Mesendoderm (in vitro differentiated cells): Measurements from ENCODE around the gene PIM3.

Source experiments
- DNase-seq: peaks from one replicate; pipeline ENCODE4 v3.0.0; 2013
- H2AK5ac ChIP-seq: 2 replicates; pipeline ENCODE4 v1.6.1; 2013; ENCODE audit warnings: low read length, inconsistent platforms
- H2BK120ac ChIP-seq: 2 replicates; pipeline ENCODE4 v1.6.1; 2013; ENCODE audit warnings: low read depth, mild to moderate bottlenecking, low read length, moderate library complexity, mixed read lengths
- H2BK15ac ChIP-seq: replicated peaks from 2 replicates; pipeline ENCODE4 v1.6.1; 2013; ENCODE audit warnings: low read depth, mild to moderate bottlenecking, moderate library complexity
- H2BK5ac ChIP-seq: 2 replicates; pipeline ENCODE4 v1.6.1; 2013; ENCODE audit warnings: low read length, inconsistent platforms
- H3K18ac ChIP-seq: 2 replicates; pipeline ENCODE4 v1.6.1; 2013; ENCODE audit warnings: mild to moderate bottlenecking, low read length, mixed read lengths
- H3K23ac ChIP-seq: one replicate; pipeline ENCODE4 v1.6.1; 2013; ENCODE audit warnings: low read length
- H3K27ac ChIP-seq: 2 replicates; pipeline ENCODE4 v1.5.1; 2013; ENCODE audit warnings: low read depth, mild to moderate bottlenecking, inconsistent platforms, low read length, moderate library complexity
- H3K27me3 ChIP-seq: 2 replicates; pipeline ENCODE4 v1.6.1; 2013; ENCODE audit warnings: low read length, control low read depth, mild to moderate bottlenecking, inconsistent platforms; ENCODE audit not compliant: insufficient read depth, poor library complexity
- H3K36me3 ChIP-seq: 2 replicates; pipeline ENCODE4 v1.6.1; 2013; ENCODE audit warnings: low read length, inconsistent platforms; ENCODE audit not compliant: control insufficient read depth, insufficient read depth
- H3K4ac ChIP-seq: one replicate; pipeline ENCODE4 v1.6.1; 2013; ENCODE audit warnings: low read depth, mild to moderate bottlenecking, low read length, moderate library complexity
- H3K4me1 ChIP-seq: 2 replicates; pipeline ENCODE4 v1.6.1; 2013; ENCODE audit warnings: low read depth, low read length, inconsistent platforms; ENCODE audit not compliant: control insufficient read depth
- H3K4me2 ChIP-seq: 2 replicates; pipeline ENCODE4 v1.6.1; 2013; ENCODE audit warnings: low read length
- H3K4me3 ChIP-seq: 2 replicates; pipeline ENCODE4 v1.5.1; 2013; ENCODE audit warnings: mild to moderate bottlenecking, low read length
- H3K56ac ChIP-seq: one replicate; pipeline ENCODE4 v1.6.1; 2013; ENCODE audit warnings: low read length
- H3K79me1 ChIP-seq: 2 replicates; pipeline ENCODE4 v1.6.1; 2013; ENCODE audit warnings: low read length, inconsistent platforms
- H3K79me2 ChIP-seq: 2 replicates; pipeline ENCODE4 v1.6.1; 2013; ENCODE audit warnings: mild to moderate bottlenecking, low read length; ENCODE audit not compliant: control insufficient read depth, insufficient read depth
- H3K9ac ChIP-seq: 2 replicates; pipeline ENCODE4 v1.6.1; 2013; ENCODE audit warnings: low read length, inconsistent platforms
- H4K5ac ChIP-seq: one replicate; pipeline ENCODE4 v1.6.1; 2013; ENCODE audit warnings: low read length
- H4K8ac ChIP-seq: one replicate; pipeline ENCODE4 v1.6.1; 2013; ENCODE audit warnings: low read depth, mild to moderate bottlenecking, control low read depth, low read length, moderate library complexity
- WGBS: extraction: QIAGEN DNeasy Blood & Tissue Kit; methylation state at CpG from one replicate; pipeline ENCODE4 v1.1.7; 2013; ENCODE audit warnings: low lambda C conversion rate, missing lambda C conversion rate; ENCODE audit not compliant: insufficient coverage; ENCODE audit errors: extremely low coverage; 5-methylcytosine and 5-hydroxymethylcytosine counted together

Gene PIM3

GRCh38 chr22:49929211-49929979 is 31.2 kb upstream of the PIM3 start:
- Histone ChIP-seq H3K23ac (no peak overlapping the region), H2AK5ac (no peak overlapping the region), H3K4me2 (no peak overlapping the region), H3K18ac (no peak overlapping the region), H3K36me3 (no peaks in the 10 kb centered on the region), H3K4me1 (no peaks in the 10 kb centered on the region), H3K4ac (no peak overlapping the region), H3K79me2 (no peaks in the 10 kb centered on the region), H2BK120ac (no peak overlapping the region), H3K27ac (no peak overlapping the region), H2BK15ac (no peak overlapping the region), H3K27me3 (no peaks in the 10 kb centered on the region), H4K8ac (no peak overlapping the region), H3K79me1 (no peaks in the 10 kb centered on the region), H3K4me3 (no peak overlapping the region), H2BK5ac (no peak overlapping the region), H3K9ac (no peak overlapping the region), H3K56ac (no peak overlapping the region), H4K5ac (no peak overlapping the region)
- no peak for DNase-seq
- WGBS: no CpG with 5 or more reads among the region's 75 CpGs

DNA sequence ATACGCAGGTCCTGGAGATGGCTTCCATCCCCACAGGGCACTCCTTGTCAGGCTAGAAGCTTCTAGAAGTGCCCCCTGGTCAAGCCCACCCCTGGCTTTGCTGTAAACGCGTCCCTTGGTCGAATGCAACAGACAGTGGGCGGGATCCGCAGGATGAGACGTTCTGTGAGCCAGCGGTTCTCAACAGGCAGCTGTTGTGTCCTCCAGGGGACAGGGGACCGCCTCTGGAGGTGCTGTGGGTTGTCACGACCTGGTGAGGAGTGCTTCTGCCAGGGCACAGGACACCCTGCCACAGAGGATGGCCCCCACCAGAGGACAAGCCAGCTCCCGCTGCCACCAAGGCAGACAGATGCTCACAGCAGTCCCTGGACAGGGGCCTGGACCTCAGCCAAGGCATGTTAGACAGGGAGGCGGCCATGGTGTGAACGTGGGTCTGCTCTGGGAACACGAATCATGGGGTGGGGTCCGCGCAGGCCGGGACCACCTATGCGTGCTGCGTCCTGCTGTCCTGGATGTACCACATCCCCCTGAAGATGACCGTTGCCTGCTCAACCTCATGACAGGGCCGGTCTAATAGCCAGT is 30.5 kb upstream of the PIM3 start:
- Histone ChIP-seq H3K18ac (no peak overlapping the region), H3K9ac (no peak overlapping the region), H3K79me2 (no peaks in the 10 kb centered on the region), H2BK120ac (no peak overlapping the region), H3K27me3 (no peaks in the 10 kb centered on the region), H3K4me2 (no peak overlapping the region), H3K79me1 (no peaks in the 10 kb centered on the region), H2BK5ac (no peak overlapping the region), H3K56ac (no peak overlapping the region), H3K27ac (no peak overlapping the region), H3K4me1 (no peaks in the 10 kb centered on the region), H3K4ac (no peak overlapping the region), H3K36me3 (no peaks in the 10 kb centered on the region), H3K4me3 (no peak overlapping the region), H4K8ac (no peak overlapping the region), H3K23ac (no peak overlapping the region), H2BK15ac (no peak overlapping the region), H2AK5ac (no peak overlapping the region), H4K5ac (no peak overlapping the region)
- no CpG with 5 or more reads among the region's 21 CpGs for WGBS
- DNase-seq: no peak

- Histone ChIP-seq H3K27ac (no peak overlapping the region), H4K8ac (no peak overlapping the region), H4K5ac (no peak overlapping the region), H3K4me3 (no peak overlapping the region), H3K36me3 (no peaks in the 10 kb centered on the region), H3K23ac (no peak overlapping the region), H3K79me2 (no peaks in the 10 kb centered on the region), H3K4me1 (no peaks in the 10 kb centered on the region), H3K9ac (no peak overlapping the region), H3K4me2 (no peak overlapping the region), H3K56ac (no peak overlapping the region), H2AK5ac (no peak overlapping the region), H3K27me3 (no peaks in the 10 kb centered on the region), H3K4ac (no peak overlapping the region), H2BK5ac (no peak overlapping the region), H2BK15ac (no peak overlapping the region), H3K79me1 (no peaks in the 10 kb centered on the region), H3K18ac (no peak overlapping the region), H2BK120ac (no peak overlapping the region)
- no CpG with 5 or more reads among the region's 14 CpGs for WGBS
- peak; percentile 65 for DNase-seq
These were observed 29.8 kb upstream of the PIM3 start for GRCh38 chr22:49930596-49931412.

DNA sequence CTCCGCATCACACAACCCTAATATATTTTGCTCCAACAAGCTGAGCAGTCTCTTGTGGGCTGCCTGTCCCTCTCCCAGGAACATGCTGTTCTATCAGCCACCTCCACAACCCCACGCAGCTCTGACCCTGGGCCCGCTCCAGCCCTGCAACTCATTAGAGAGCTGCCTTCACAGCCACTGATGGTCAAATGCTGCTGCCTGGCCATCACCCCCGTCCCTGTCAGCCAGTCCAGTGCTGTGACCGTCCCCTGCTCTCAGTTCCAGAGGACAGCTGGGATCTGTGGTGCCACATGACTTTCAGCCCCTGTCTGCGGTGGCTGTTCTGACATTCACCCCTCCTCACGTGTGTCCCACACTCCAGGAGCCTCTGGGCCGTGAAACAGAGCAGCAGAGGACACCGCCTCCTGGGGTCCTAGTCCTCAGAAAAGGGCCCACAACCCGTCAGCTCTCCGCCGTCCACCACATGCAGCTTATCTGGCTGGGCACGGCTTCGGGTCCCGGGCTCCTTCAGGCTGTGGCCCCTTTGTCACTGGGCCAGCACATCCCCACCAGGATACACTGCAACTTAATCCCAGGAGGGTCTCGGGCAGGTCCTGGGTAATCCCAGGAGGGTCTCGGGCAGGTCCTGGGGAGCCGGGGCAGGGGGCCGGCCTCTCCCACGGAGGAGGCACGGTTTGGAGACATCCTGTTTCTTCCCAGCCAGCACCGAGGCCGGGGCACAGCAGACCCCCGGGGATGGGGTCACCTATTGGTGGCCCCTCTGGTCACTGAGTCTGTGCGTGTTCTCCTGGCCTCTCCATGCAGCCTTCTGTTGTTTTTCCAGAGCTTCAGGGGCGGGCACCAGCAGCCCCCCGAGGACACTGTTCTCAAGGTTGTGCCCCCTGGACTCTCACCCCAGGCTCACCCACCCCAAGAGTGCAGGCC is 27.1 kb upstream of the PIM3 start:
- WGBS: no CpG with 5 or more reads among the region's 27 CpGs
- Histone ChIP-seq H3K4me1 (no peaks in the 10 kb centered on the region), H2BK5ac (no peak overlapping the region), H3K56ac (no peak overlapping the region), H3K4ac (no peak overlapping the region), H3K18ac (no peak overlapping the region), H3K36me3 (no peaks in the 10 kb centered on the region), H2BK120ac (no peak overlapping the region), H3K79me1 (no peaks in the 10 kb centered on the region), H3K27me3 (no peaks in the 10 kb centered on the region), H3K4me3 (no peak overlapping the region), H2AK5ac (no peak overlapping the region), H3K23ac (no peak overlapping the region), H3K27ac (no peak overlapping the region), H3K79me2 (no peaks in the 10 kb centered on the region), H3K4me2 (no peak overlapping the region), H4K8ac (no peak overlapping the region), H4K5ac (no peak overlapping the region), H2BK15ac (no peak overlapping the region), H3K9ac (no peak overlapping the region)
- DNase-seq: no peak

DNA sequence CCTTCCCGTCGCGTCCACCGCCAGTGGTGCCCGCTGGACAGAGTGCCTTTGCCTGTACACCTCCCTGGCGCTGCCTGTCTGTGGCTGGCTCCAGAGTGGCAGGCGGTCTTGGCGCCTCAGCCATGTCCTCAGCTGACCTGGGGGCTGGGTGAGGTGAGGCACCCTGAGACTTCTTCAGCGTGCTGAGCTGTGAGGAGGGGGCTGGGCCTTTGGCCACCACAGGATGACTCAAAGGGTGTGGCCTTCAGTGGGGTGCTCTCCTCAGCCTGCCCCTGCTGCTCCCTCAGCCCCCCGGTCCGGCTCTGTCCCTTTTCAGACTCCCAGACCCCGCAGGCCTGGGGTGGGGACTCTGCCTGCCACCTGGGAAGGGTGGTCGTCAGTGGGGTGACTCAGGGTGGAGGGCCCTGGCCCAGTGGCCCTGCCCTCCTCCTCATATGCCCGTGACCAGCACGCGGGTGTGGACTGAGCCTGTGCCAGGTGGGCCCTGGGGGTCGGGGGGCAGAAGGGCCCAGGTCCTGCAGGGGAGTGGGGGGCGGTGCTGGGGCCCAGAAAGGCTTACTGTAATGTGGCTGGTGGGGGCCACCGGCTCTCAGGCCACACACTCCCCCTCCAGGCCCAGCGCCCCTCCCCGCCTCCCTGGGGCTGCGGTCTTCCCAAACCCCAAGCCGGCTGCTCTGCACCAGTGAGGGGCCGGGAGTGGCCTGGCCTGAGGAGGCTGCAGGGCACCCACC is 26.2 kb upstream of the PIM3 start:
- Histone ChIP-seq H3K18ac (no peak overlapping the region), H3K27me3 (no peaks in the 10 kb centered on the region), H3K36me3 (no peaks in the 10 kb centered on the region), H4K8ac (no peak overlapping the region), H3K23ac (no peak overlapping the region), H3K4me2 (no peak overlapping the region), H4K5ac (no peak overlapping the region), H2BK15ac (no peak overlapping the region), H3K9ac (peak overlapping the region; percentile 64), H3K79me2 (no peaks in the 10 kb centered on the region), H2BK5ac (no peak overlapping the region), H3K79me1 (no peaks in the 10 kb centered on the region), H3K4ac (no peak overlapping the region), H3K27ac (no peak overlapping the region), H3K56ac (peak overlapping the region; percentile 67), H3K4me1 (no peaks in the 10 kb centered on the region), H2AK5ac (no peak overlapping the region), H3K4me3 (no peak overlapping the region), H2BK120ac (no peak overlapping the region)
- DNase-seq: no peak
- WGBS: no CpG with 5 or more reads among the region's 24 CpGs
